ENCODE data around the gene TIMM29. TPM values are rescaled to one million over a fixed set of nuclear protein-coding genes. Genes with fewer than 3 reads are reported as not detected.

Gene TIMM29
- total and polyA plus RNA-seq, 8 donors, result 7.8 to 11.6 (median 10.1) TPM

DNA sequence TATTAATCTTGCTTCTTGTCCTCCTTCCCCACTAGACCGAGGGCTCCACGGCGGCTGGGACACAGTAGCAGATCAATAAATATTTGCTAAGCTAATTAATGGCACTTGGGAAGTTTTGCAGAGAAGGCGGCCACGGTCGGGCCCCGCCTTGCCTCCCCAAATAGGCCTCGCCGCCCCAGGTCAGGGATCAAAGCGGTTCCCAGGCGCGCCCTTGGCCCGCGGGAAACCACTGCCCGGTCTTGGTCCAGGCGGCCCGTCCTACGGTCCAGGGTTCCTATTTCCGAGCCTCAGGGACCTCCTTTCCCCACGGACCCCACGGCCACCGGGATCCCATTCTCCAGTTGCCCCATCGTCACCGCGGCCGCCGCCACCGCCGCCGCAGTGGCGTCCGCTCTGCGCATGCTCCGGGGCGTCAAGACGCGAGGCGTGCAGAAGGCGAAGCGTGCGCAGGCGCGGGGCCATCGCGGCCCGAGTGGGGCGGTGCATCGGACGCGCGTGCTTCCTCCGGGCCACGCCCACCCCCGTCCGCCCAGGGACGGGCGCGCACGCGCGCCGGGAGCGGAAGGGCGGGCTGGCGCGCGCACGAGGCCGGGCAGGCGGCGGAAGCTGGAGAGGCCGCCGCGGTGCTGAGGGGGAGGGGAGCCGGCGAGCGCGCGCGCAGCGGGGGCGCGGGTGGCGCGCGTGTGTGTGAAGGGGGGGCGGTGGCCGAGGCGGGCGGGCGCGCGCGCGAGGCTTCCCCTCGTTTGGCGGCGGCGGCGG lies 31.9 kb downstream of the TIMM29 start, which contains the start of gene SMARCA4:
Gene SMARCA4 (plus strand): TSS at position 717 of the 759 bp plus-strand sequence. CDS start 23,122 bp downstream, outside the sequence.
- 0 to 1% methylated on average over 62 to 100 of the region's 100 CpGs for whole genome bisulfite sequencing, 2 donors
- Histone ChIP-seq H3K9me3 (no peaks in the 10 kb centered on the region), H3K4me3 (peak within 1 kb of the TSS; percentile 73 to 84 (median 82)), H3K36me3 (no peaks in the 10 kb centered on the region), H3K27ac (peak within 1 kb of the TSS; percentile 89 to 95 (median 94)), H3K4me1 (peaks cover 0 to 11% (median 4%) of the 10 kb centered on the region in 3 donors), H3K27me3 (no peaks in the 10 kb centered on the region)
- intact Hi-C loops (cut with DNase I), result no loop called here
- ATAC-seq (peak; percentile 92 to 98 (median 95)), FAIRE-seq (no peak), DNase-seq (peak; percentile 95 to 99 (median 98))
- TF ChIP-seq, protein P1, sequence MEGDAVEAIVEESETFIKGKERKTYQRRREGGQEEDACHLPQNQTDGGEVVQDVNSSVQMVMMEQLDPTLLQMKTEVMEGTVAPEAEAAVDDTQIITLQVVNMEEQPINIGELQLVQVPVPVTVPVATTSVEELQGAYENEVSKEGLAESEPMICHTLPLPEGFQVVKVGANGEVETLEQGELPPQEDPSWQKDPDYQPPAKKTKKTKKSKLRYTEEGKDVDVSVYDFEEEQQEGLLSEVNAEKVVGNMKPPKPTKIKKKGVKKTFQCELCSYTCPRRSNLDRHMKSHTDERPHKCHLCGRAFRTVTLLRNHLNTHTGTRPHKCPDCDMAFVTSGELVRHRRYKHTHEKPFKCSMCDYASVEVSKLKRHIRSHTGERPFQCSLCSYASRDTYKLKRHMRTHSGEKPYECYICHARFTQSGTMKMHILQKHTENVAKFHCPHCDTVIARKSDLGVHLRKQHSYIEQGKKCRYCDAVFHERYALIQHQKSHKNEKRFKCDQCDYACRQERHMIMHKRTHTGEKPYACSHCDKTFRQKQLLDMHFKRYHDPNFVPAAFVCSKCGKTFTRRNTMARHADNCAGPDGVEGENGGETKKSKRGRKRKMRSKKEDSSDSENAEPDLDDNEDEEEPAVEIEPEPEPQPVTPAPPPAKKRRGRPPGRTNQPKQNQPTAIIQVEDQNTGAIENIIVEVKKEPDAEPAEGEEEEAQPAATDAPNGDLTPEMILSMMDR (IDR thresholded peaks at IDR 0.05), result no peak

DNA sequence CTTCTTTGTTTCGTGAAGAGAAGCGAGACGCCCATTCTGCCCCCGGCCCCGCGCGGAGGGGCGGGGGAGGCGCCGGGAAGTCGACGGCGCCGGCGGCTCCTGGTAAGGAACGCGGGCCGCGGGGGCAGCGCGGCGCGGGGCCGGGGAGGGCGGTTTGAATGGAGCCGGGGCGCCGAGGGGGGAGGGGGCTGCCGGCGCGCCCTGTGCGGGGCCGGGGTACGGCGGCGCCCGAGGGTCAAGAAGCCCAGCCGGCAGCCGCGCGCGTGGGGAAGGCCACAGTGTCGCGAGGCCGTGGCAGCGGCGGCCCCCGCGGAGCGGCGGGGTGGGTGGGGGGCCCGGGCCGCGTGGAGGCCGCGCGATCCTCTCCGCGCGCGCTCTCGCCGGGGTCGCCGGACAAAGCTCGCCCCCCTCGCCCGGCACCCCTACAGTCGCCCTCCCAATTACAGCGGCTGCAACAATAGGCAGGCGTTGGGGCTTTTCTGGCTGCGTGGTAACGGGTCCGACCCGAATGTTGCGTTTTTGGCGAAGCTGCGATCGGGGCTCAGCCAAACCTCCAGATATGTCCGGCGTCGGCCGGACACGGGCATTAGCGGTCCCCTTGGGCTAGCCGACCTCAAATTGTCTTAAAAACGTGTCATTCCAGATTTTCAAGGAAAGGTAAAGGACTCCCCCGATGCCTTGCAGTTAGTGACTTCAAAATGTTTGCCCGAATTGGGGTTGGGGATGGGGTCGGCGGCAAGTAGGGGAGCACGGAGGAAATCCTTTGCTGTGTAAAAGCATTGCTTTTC lies 32.7 kb downstream of the TIMM29 start:
- no peak for FAIRE-seq

DNA sequence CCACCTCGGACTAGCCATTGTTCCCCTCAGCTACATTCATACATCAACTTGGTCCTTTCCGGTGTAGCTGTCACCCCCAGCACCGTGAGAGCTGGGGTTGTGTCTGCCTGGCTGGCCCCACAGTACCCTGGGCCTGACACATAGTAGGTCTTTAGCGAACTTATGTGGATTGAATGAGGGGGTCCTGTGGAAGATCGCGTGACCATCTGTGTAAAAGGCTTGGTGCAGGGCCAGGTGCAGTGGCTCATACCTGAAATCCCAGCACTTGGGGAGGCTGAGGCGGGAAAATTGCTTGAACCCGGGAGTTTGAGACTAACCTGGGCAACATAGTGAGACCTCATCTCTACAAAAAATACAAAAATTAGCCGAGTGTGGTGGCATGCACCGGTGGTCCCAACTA lies 34.3 kb downstream of the TIMM29 start:
- H3K4me3 ChIP-seq, result no peak overlapping the region
- H3K27ac ChIP-seq, result no peak overlapping the region
- H3K4me1 ChIP-seq, result peaks cover 0 to 14% (median 4%) of the 10 kb centered on the region in 3 donors
- DNase-seq (no peak), FAIRE-seq (no peak), ATAC-seq (no peak)
- no peaks in the 10 kb centered on the region for H3K36me3 ChIP-seq
- 80 to 86% methylated on average over 10 of the region's 10 CpGs for WGBS, 2 donors
- intact Hi-C loops (cut with DNase I), result no loop called here
- TF ChIP-seq, protein P1 (IDR thresholded peaks at IDR 0.05), result no peak
- H3K9me3 ChIP-seq, result no peaks in the 10 kb centered on the region
- H3K27me3 ChIP-seq, result no peaks in the 10 kb centered on the region

More for the DNA sequence above, 32.7 kb downstream of the TIMM29 start:
- Histone ChIP-seq H3K27me3 (no peaks in the 10 kb centered on the region), H3K4me3 (peak overlapping the region; percentile 73 to 84 (median 82)), H3K27ac (peak overlapping the region in 3 of 4 donors; percentile 67 to 71 (median 69)), H3K36me3 (no peaks in the 10 kb centered on the region), H3K4me1 (peaks cover 0 to 11% (median 4%) of the 10 kb centered on the region in 3 donors), H3K9me3 (no peaks in the 10 kb centered on the region)
- peak; percentile 39 to 65 (median 48) for ATAC-seq
- TF ChIP-seq, protein P1 (IDR thresholded peaks at IDR 0.05), result no peak
- peak in 2 of 6 donors; percentile 38 to 73 for DNase-seq
- 1% methylated on average over 39 to 92 of the region's 92 CpGs for WGBS, 2 donors
- intact Hi-C loops (cut with DNase I), result no loop called here

DNA sequence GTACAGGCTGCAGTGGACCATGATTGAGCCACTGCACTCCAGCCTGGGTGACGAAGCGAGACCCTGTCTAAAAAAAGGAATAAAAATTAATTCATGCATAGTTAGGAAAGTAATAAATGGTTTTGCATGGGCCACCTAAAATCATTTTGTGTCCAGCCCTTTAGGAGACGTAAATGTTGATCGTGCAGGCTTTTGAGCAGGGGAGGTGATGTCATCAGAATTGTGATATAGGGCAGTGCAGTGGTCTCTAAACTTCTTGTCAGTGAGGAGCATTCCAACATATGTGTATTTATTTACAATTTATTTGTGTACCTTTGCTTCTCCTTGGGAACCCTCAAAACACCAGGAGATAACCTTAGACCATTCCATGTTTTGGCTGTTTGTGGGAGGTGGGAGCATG lies 35.3 kb downstream of the TIMM29 start:
- ATAC-seq (no peak), DNase-seq (no peak), FAIRE-seq (no peak)
- TF ChIP-seq, protein P1 (IDR thresholded peaks at IDR 0.05), result no peak
- H3K36me3 ChIP-seq, result no peaks in the 10 kb centered on the region
- H3K4me1 ChIP-seq, result peaks cover 0 to 14% (median 4%) of the 10 kb centered on the region in 3 donors
- no peaks in the 10 kb centered on the region for H3K9me3 ChIP-seq
- H3K4me3 ChIP-seq, result no peak overlapping the region
- H3K27me3 ChIP-seq, result no peaks in the 10 kb centered on the region
- 84 to 86% methylated on average over 4 of the region's 4 CpGs for WGBS, 2 donors
- intact Hi-C loops (cut with DNase I), result no loop called here
- H3K27ac ChIP-seq, result no peak overlapping the region

Measured in pancreas (tissue), 10 donors.